SIG-M5 treated with dmso at 0.1 percent for 504 hours (cell line): Measurements from ENCODE around the gene SCML2.
"Not testable (repeated sequence)": the region's sequence is repeated elsewhere in the genome, so short reads cannot be mapped to it uniquely, and the experiment has no call there.

Experiments
- DNase-seq: peaks from one replicate; lab custom pipeline; 2025; ENCODE audit not compliant: unreplicated experiment; lab: John Stamatoyannopoulos, UW

SCML2 gene

GRCh38 chrX:18354369-18355223, at the start of gene SCML2:
TSS of gene SCML2 (minus strand) at chrX:18354688. CDS start at chrX:18334071, 20,617 bp downstream.
- peak; percentile 8 for DNase-seq

GRCh38 chrX:18401848-18402213, 47.3 kb upstream of the SCML2 start:
- no peak for DNase-seq

- DNase-seq, result no peak
Observed at GRCh38 chrX:18394477-18394876, 40.0 kb upstream of the SCML2 start.

GRCh38 chrX:18390941-18391538, 36.6 kb upstream of the SCML2 start:
- DNase-seq, result peak; percentile 32

- peak; percentile 4 for DNase-seq
Observed at GRCh38 chrX:18389966-18390365, 35.5 kb upstream of the SCML2 start.

GRCh38 chrX:18377796-18378195, 23.3 kb upstream of the SCML2 start:
- peak; percentile 8 for DNase-seq

GRCh38 chrX:18375131-18375805, 20.8 kb upstream of the SCML2 start:
- DNase-seq, result not testable (repeated sequence)

- not testable (repeated sequence) for DNase-seq
Observed at GRCh38 chrX:18369096-18369495, 14.6 kb upstream of the SCML2 start.

- no peak for DNase-seq
Observed at GRCh38 chrX:18368402-18368801, 13.9 kb upstream of the SCML2 start.

GRCh38 chrX:18360867-18361266, 6.4 kb upstream of the SCML2 start:
- no peak for DNase-seq

GRCh38 chrX:18353931-18354368, 538 bp downstream of the SCML2 start:
- DNase-seq, result no peak

- no peak for DNase-seq
Observed at GRCh38 chrX:18351784-18352183, 2.7 kb downstream of the SCML2 start.

GRCh38 chrX:18348047-18348446, 6.4 kb downstream of the SCML2 start:
- no peak for DNase-seq

GRCh38 chrX:18309401-18309800, 45.1 kb downstream of the SCML2 start:
- no peak for DNase-seq

GRCh38 chrX:18297251-18297650, 57.2 kb downstream of the SCML2 start:
- no peak for DNase-seq

- DNase-seq, result no peak
Observed at GRCh38 chrX:18294893-18295292, 59.6 kb downstream of the SCML2 start.

GRCh38 chrX:18291006-18291545, 63.4 kb downstream of the SCML2 start:
- DNase-seq, result no peak

- DNase-seq, result no peak
Observed at GRCh38 chrX:18290200-18290599, 64.3 kb downstream of the SCML2 start.

GRCh38 chrX:18288716-18289115, 65.8 kb downstream of the SCML2 start:
- no peak for DNase-seq

- DNase-seq, result no peak
Observed at GRCh38 chrX:18286322-18286831, 68.1 kb downstream of the SCML2 start.

GRCh38 chrX:18278449-18278848, 76.0 kb downstream of the SCML2 start:
- DNase-seq, result no peak
